ENCODE results near the gene TMEM101.
"Not testable (repeated sequence)": the region's sequence is repeated elsewhere in the genome, so short reads cannot be mapped to it uniquely, and the experiment has no call there.

Gene TMEM101

DNA sequence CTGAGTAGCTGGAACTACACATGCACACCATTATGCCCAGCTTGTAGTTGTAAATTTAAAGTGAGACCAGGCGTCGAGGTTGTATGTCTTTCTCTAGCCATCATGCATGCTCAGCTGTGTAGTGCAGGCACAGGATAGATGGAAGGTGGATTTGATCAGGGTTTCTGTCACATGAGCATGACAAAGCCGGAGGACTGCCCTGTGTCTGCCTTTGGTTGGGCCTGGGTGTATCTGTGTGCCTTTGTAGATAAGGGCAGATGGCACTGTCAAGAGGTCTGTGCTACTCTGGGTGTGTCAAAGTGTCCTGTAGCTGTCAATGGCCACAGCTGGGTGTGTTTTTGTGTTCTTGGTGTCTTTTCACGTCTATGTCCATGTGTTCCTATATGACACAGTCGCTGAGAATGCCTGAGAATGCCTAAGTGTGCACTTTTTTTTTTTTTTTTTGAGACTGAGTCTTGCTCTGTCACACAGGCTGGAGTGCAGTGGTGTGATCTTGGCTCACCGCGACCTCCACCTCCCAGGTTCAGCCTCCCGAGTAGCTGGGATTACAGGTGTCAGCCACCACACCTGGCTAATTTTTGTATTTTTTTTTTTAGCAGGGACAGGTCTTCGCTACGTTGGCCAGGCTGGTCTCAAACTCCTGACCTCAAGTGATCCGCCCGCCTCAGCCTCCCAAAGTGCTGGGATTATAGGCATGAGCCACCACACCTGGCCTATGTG, 14.5 kb downstream of the TMEM101 start:
- peak; percentile 25 for DNase-seq (ENCODE audit: low read depth)

DNA sequence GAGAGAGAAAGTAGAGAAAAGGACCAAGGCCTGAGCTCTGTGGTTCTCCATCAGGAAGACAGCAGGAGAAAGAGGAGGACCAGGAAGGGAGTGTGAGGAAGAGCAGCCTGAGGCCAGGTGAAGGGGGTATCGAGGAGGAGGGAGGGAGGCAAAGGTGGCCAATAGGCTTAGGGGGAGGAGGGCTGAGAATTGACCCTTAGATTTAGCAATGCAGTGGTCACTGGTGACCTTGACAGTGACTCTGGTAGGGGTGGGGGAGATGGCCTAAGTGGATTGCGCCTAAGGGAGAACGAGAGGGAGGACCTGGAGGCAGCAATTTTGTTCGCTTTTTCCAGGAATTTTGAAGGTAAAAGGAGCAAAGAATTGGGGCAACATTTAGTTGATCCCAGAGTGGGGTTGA, 15.7 kb downstream of the TMEM101 start:
- no peak for DNase-seq (ENCODE audit: low read depth)

GRCh38 chr17:43998552-43998951, 16.2 kb downstream of the TMEM101 start:
- peak; percentile 84 for DNase-seq (ENCODE audit: low read depth)

- DNase-seq (ENCODE audit: low read depth), result not testable (repeated sequence)
These were observed 17.6 kb downstream of the TMEM101 start for GRCh38 chr17:43997180-43997579.

- DNase-seq (ENCODE audit: low read depth), result no peak
These were observed 19.7 kb downstream of the TMEM101 start for GRCh38 chr17:43995150-43995471.

GRCh38 chr17:43994272-43995149, 20.3 kb downstream of the TMEM101 start:
- DNase-seq (ENCODE audit: low read depth), result peak; percentile 68

GRCh38 chr17:43992641-43993040, 22.1 kb downstream of the TMEM101 start:
- DNase-seq (ENCODE audit: low read depth), result no peak

- DNase-seq (ENCODE audit: low read depth), result no peak
These were observed 26.5 kb downstream of the TMEM101 start for GRCh38 chr17:43988301-43988700.

- DNase-seq (ENCODE audit: low read depth), result no peak
These were observed 27.4 kb downstream of the TMEM101 start for GRCh38 chr17:43987131-43988021.

GRCh38 chr17:43986225-43986981, 28.4 kb downstream of the TMEM101 start:
- DNase-seq (ENCODE audit: low read depth), result no peak

DNA sequence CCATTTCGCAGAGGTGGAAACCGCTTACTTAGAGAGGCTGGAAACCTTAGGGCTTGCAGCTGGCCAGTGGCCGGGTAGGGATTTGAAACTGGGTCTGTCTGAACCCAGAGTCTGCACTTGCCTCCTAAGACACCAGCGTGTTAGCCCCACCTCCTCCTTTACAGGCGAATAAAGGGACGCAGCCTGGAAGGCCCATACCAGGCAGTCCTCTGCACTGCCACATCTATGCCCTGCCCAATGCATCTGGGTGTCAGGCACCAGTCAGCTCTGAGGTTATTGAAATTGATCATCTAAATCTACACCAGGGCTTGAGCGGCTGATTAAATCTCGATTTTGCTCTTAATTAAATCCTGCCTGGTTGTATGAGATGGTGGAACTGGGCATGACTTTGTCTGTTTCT, 30.2 kb downstream of the TMEM101 start:
- peak; percentile 31 for DNase-seq (ENCODE audit: low read depth)

DNA sequence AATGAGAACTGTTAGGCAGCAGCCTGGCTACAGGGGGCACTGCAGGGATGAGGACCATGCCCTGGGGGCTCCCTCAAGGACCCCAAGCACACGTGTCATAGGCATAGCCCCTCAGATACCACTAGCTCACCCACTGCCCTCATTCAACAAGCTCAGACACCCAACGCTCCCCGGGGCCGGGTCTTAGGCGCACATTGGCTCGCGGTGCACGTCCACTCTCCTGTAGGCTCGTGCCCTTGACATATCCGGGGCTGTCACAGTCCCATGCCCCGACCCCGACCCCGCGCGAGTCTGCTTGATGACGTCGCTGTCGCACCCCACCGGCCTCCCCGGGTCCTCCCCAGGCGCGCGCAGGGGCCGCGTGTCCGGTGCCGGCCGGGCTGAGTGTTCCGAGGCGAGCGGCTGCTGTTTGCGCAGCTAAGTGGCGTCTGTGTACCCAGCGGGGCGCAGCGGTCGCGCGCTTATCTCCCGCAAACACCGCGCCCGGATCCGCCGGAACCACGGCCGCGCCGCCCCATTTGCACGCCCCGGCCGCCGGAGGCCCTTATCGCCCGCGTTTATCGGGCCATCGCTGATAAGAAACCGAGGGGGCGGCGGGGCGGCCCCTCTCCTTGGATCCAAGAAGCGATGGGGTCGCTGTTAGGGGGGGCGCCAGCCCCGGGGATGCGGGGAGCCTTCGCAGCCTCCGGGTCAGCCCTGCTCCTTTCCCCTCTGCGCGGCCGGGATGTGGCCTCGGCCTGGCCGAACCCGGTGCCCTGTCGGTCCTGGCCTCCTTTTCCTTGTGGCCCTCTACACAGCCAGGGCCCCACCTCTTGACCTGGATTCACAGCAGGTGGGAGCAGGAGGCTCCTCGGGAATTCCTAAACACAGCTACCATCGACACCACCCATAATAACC, 31.0 kb downstream of the TMEM101 start:
- peak; percentile 18 for DNase-seq (ENCODE audit: low read depth)

- no peak for DNase-seq (ENCODE audit: low read depth)
These were observed 31.6 kb downstream of the TMEM101 start for GRCh38 chr17:43983196-43983514.

DNA sequence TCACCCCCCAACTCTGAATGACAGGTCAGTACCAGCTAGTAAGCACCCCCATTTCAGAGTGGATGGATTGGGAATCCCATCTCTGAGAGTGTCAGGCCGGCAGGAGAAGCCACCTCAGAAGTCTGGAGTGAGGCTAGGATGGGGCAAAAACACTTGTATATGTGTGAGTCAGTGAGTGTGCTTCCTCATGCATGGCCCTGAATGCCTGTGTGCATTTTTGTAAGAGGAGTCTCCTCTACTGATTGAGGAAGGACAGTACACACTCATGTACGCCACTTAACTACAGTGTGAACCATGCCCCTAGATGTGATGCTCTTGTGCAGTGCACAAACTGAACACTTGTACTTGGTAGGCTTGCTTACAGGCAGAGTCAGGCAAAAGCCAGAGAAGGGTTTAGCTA, 32.6 kb downstream of the TMEM101 start:
- DNase-seq (ENCODE audit: low read depth), result no peak

GRCh38 chr17:43979671-43980070, 35.1 kb downstream of the TMEM101 start:
- DNase-seq (ENCODE audit: low read depth), result no peak

- peak; percentile 18 for DNase-seq (ENCODE audit: low read depth)
These were observed 35.8 kb downstream of the TMEM101 start for GRCh38 chr17:43979011-43979410.

DNA sequence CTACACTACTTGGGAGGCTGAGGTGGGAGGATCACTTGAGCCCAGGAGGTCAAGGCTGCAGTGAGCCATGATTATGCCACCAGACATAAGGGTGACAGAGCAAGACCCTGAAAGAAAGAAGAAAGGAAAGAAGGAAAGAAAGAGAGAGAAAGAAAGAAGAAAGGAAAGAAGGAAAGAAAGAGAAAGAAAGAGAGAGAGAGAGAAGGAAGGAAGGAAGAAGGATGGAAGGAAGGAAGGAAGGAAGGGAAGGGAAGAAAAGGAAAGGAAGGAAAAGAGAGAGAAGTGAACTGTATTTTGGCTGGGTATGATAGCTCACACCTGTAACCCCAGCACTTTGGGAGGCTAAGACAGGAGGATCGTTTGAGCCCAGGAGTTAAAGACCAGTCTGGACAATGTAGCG, 36.7 kb downstream of the TMEM101 start:
- no peak for DNase-seq (ENCODE audit: low read depth)

- DNase-seq (ENCODE audit: low read depth), result no peak
These were observed 37.6 kb downstream of the TMEM101 start for GRCh38 chr17:43976963-43977837.

- DNase-seq (ENCODE audit: low read depth), result no peak
These were observed 38.9 kb downstream of the TMEM101 start for GRCh38 chr17:43975898-43976297.

Measured in EH (cell line).